H9 (cell line): ENCODE data around the gene STKLD1. TPM values are rescaled to one million over a fixed set of nuclear protein-coding genes. Genes with fewer than 3 reads are reported as not detected.

Experiments
- DNase-seq: peaks from one replicate; pipeline ENCODE4 v3.0.0-alpha.2; 2017
- H2AFZ ChIP-seq: one replicate; pipeline ENCODE4 v1.6.1; 2013; ENCODE audit warnings: mild to moderate bottlenecking, low read length, control low read depth, moderate library complexity
- H2AK5ac ChIP-seq: 2 replicates; pipeline ENCODE4 v1.6.1; 2013; ENCODE audit warnings: low read length, control low read depth, mixed read lengths; ENCODE audit not compliant: insufficient read length
- H2BK120ac ChIP-seq: one replicate; pipeline ENCODE4 v1.6.1; 2013; ENCODE audit warnings: low read depth, mild to moderate bottlenecking, low read length, control low read depth, inconsistent platforms; ENCODE audit not compliant: poor library complexity, severe bottlenecking
- H2BK12ac ChIP-seq: 2 replicates; pipeline ENCODE4 v1.6.1; 2013; ENCODE audit warnings: low read length, control low read depth, mixed read lengths, low read depth; ENCODE audit not compliant: insufficient read length
- H2BK15ac ChIP-seq: 2 replicates; pipeline ENCODE4 v1.6.1; 2013; ENCODE audit warnings: low read depth, low read length, control low read depth
- H2BK20ac ChIP-seq: one replicate; pipeline ENCODE4 v1.6.1; 2013; ENCODE audit warnings: low read depth, mild to moderate bottlenecking, low read length, control low read depth, inconsistent platforms; ENCODE audit not compliant: poor library complexity, severe bottlenecking
- H2BK5ac ChIP-seq: 2 replicates; pipeline ENCODE4 v1.6.1; 2013; ENCODE audit warnings: low read length, control low read depth, mixed read lengths; ENCODE audit not compliant: insufficient read length
- H3K14ac ChIP-seq: 2 replicates; pipeline ENCODE4 v1.6.1; 2013; ENCODE audit warnings: low read length, control low read depth; ENCODE audit not compliant: insufficient read depth
- H3K18ac ChIP-seq: 2 replicates; pipeline ENCODE4 v1.6.1; 2013; ENCODE audit warnings: low read depth, mild to moderate bottlenecking, mixed read lengths, low read length, control low read depth; ENCODE audit not compliant: insufficient read length
- H3K23ac ChIP-seq: 2 replicates; pipeline ENCODE4 v1.6.1; 2013; ENCODE audit warnings: low read length, control low read depth, mixed read lengths, low read depth; ENCODE audit not compliant: insufficient read length
- H3K23me2 ChIP-seq: 2 replicates; pipeline ENCODE4 v1.6.1; 2013; ENCODE audit warnings: low read depth, mild to moderate bottlenecking, mixed read lengths, low read length, control low read depth; ENCODE audit not compliant: insufficient read length, poor library complexity, severe bottlenecking
- H3K27ac ChIP-seq: 2 replicates; pipeline ENCODE4 v1.5.1; 2013; ENCODE audit warnings: low read length, control low read depth, mixed read lengths, low read depth; ENCODE audit not compliant: insufficient read length
- H3K27me3 ChIP-seq: 2 replicates; pipeline ENCODE4 v1.6.1; 2013; ENCODE audit warnings: low read length, control low read depth, inconsistent platforms; ENCODE audit not compliant: insufficient read depth
- H3K4ac ChIP-seq: 2 replicates; pipeline ENCODE4 v1.6.1; 2013; ENCODE audit warnings: low read depth, mild to moderate bottlenecking, control low read depth, inconsistent platforms, low read length, moderate library complexity
- H3K4me1 ChIP-seq: 2 replicates; pipeline ENCODE4 v1.6.1; 2013; ENCODE audit warnings: low read length, control low read depth, inconsistent platforms; ENCODE audit not compliant: insufficient read depth
- H3K4me2 ChIP-seq: 2 replicates; pipeline ENCODE4 v1.6.1; 2013; ENCODE audit warnings: low read length, control low read depth, mixed read lengths; ENCODE audit not compliant: insufficient read length, insufficient read depth
- H3K56ac ChIP-seq: 2 replicates; pipeline ENCODE4 v1.6.1; 2013; ENCODE audit warnings: low read depth, mild to moderate bottlenecking, mixed read lengths, low read length, control low read depth; ENCODE audit not compliant: insufficient read length
- H3K79me1 ChIP-seq: 2 replicates; pipeline ENCODE4 v1.6.1; 2013; ENCODE audit warnings: low read depth, mild to moderate bottlenecking, moderate library complexity, low read length, control low read depth, inconsistent platforms; ENCODE audit not compliant: insufficient read depth, poor library complexity, severe bottlenecking
- H3K79me2 ChIP-seq: 2 replicates; pipeline ENCODE4 v1.6.1; 2013; ENCODE audit warnings: low read length, control low read depth, inconsistent platforms; ENCODE audit not compliant: insufficient read depth
- H3K9ac ChIP-seq: 2 replicates; pipeline ENCODE4 v1.6.1; 2013; ENCODE audit warnings: low read length, control low read depth, mixed read lengths; ENCODE audit not compliant: insufficient read length; ENCODE audit errors: extremely low read depth
- H3K9me3 ChIP-seq: one replicate; pipeline ENCODE4 v1.6.1; 2013; ENCODE audit warnings: low read depth, low read length, inconsistent platforms; ENCODE audit not compliant: control insufficient read depth
- H3T11ph ChIP-seq: one replicate; pipeline ENCODE4 v1.6.1; 2013; ENCODE audit warnings: mild to moderate bottlenecking, low read length, control low read depth, inconsistent platforms
- H4K20me1 ChIP-seq: one replicate; pipeline ENCODE4 v1.6.1; 2013; ENCODE audit not compliant: control insufficient read depth, insufficient read length, insufficient read depth
- H4K5ac ChIP-seq: 2 replicates; pipeline ENCODE4 v1.6.1; 2013; ENCODE audit warnings: low read depth, mild to moderate bottlenecking, mixed read lengths, low read length, control low read depth; ENCODE audit not compliant: insufficient read length
- H4K8ac ChIP-seq: replicated peaks from 2 replicates; pipeline ENCODE4 v1.6.1; 2013; ENCODE audit warnings: low read length, control low read depth, mixed read lengths, low read depth; ENCODE audit not compliant: insufficient read length
- H4K91ac ChIP-seq: 2 replicates; pipeline ENCODE4 v1.6.1; 2013; ENCODE audit warnings: low read depth, mild to moderate bottlenecking, moderate library complexity, mixed read lengths, low read length, control low read depth; ENCODE audit not compliant: insufficient read length
- H3K27ac Mint-ChIP-seq, 3 experiments: 2 replicates in 2 of 3; 3 replicates in 1 of 3; pipeline ENCODE4 v1.8.0; 2020 to 2021; ENCODE audit warnings: mixed read lengths in 3 of 3, mild to moderate bottlenecking in 1 of 3, moderate library complexity in 1 of 3
- H3K27me3 Mint-ChIP-seq: 2 replicates; pipeline ENCODE4 v1.8.0; 2021; ENCODE audit warnings: low read depth, mild to moderate bottlenecking, moderate library complexity, mixed read lengths
- H3K36me3 Mint-ChIP-seq, 3 experiments: 2 replicates in 2 of 3; 3 replicates in 1 of 3; pipeline ENCODE4 v1.8.0; 2020 to 2021; ENCODE audit warnings: low read depth in 3 of 3, mixed read lengths in 3 of 3; ENCODE audit not compliant: insufficient read depth in 1 of 3
- H3K4me1 Mint-ChIP-seq, 2 experiments: 2 replicates each; pipeline ENCODE4 v1.8.0; 2020; ENCODE audit warnings: mixed read lengths in 2 of 2
- H3K4me3 Mint-ChIP-seq, 2 experiments: 2 replicates in 1 of 2; 3 replicates in 1 of 2; pipeline ENCODE4 v1.8.0; 2020 to 2021; ENCODE audit warnings: mild to moderate bottlenecking in 2 of 2, mixed read lengths in 2 of 2, moderate library complexity in 1 of 2
- H3K9me3 Mint-ChIP-seq, 2 experiments: 2 replicates in 1 of 2; 3 replicates in 1 of 2; pipeline ENCODE4 v1.8.0; 2020; ENCODE audit warnings: mild to moderate bottlenecking in 2 of 2, mixed read lengths in 2 of 2, moderate library complexity in 1 of 2
- CTCF ChIP-seq: fragments of 200-600 bp; sonication (generic); conservative IDR thresholded peaks from 3 replicates; pipeline ENCODE4 v1.8.0; 2021; ENCODE audit warnings: antibody characterized with exemption, mild to moderate bottlenecking
- WGBS: extraction: QIAGEN DNeasy Blood & Tissue Kit; methylation state at CpG from one replicate; pipeline ENCODE4 v1.1.7; 2013; ENCODE audit warnings: missing lambda C conversion rate, low lambda C conversion rate, mixed read lengths; ENCODE audit not compliant: insufficient read length; ENCODE audit errors: extremely low coverage; 5-methylcytosine and 5-hydroxymethylcytosine counted together
- total RNA-seq: library from RNA; stranded (reverse); gene quantifications from 2 replicates; pipeline ENCODE4 v1.2.1, GENCODE V29; 2021

STKLD1 gene
- total RNA-seq, 1 experiment from 2014 or later: 0.57 TPM

- Histone ChIP-seq H3K56ac (no peak overlapping the region), H3K23ac (no peak overlapping the region), H3K27me3 (no peaks in the 10 kb centered on the region), H4K91ac (no peak overlapping the region), H2BK120ac (no peak overlapping the region), H3K4me2 (no peak overlapping the region), H3K14ac (no peak overlapping the region), H4K20me1 (no peaks in the 10 kb centered on the region), H4K8ac (no peak overlapping the region), H2BK15ac (no peak overlapping the region), H2AK5ac (no peak overlapping the region), H3K4me1 (no peaks in the 10 kb centered on the region), H3K18ac (no peak overlapping the region), H2AFZ (no peak overlapping the region), H4K5ac (no peak overlapping the region), H3K9me3 (no peaks in the 10 kb centered on the region), H3K9ac (no peak overlapping the region), H2BK5ac (no peak overlapping the region), H3K27ac (no peak overlapping the region), H3K79me2 (peaks cover 54% of the 10 kb centered on the region; the same call in 1 of the 2 replicates), H3K79me1 (peaks cover 34% of the 10 kb centered on the region), H3K23me2 (no peaks in the 10 kb centered on the region), H2BK12ac (no peak overlapping the region), H3K4ac (no peak overlapping the region), H3T11ph (no peak overlapping the region), H2BK20ac (no peak overlapping the region)
- no peak for TF ChIP-seq CTCF
- no peaks in the 10 kb centered on the region for H3K9me3 Mint-ChIP-seq
- WGBS: no CpG with 5 or more reads among the region's 6 CpGs
- DNase-seq: no peak
- peaks cover 4 to 7% of the 10 kb centered on the region in 2 experiments for H3K4me1 Mint-ChIP-seq
- peak overlapping the region in 1 of 3 experiments; percentile 65; a peak in 2 of 7 replicates for H3K27ac Mint-ChIP-seq
- H3K27me3 Mint-ChIP-seq: no peaks in the 10 kb centered on the region
- H3K36me3 Mint-ChIP-seq: peaks cover 25 to 78% (median 61%) of the 10 kb centered on the region in 3 experiments; a peak in 6 of 7 replicates
- no peak overlapping the region for H3K4me3 Mint-ChIP-seq
Observed at GRCh38 chr9:133369422-133369821, 6.7 kb upstream of the STKLD1 start.
